GM18909 (cell line): ENCODE data around the gene SNAP91.
"Not testable (repeated sequence)": the region's sequence is repeated elsewhere in the genome, so short reads cannot be mapped to it uniquely, and the experiment has no call there.

Source experiments
- ATAC-seq: cut with Tn5 transposase; IDR thresholded peaks from one replicate; pipeline ENCODE4 v1.9.1; 2021; ENCODE audit warnings: mild to moderate bottlenecking; ENCODE audit not compliant: unreplicated experiment, poor library complexity

The SNAP91 gene

GRCh38 chr6:83708970-83709747 is at the start of gene SNAP91:
SNAP91 (minus strand) TSS chr6:83709101; CDS start chr6:83707927, 1,174 bp downstream.
- ATAC-seq, result peak; percentile 56

DNA sequence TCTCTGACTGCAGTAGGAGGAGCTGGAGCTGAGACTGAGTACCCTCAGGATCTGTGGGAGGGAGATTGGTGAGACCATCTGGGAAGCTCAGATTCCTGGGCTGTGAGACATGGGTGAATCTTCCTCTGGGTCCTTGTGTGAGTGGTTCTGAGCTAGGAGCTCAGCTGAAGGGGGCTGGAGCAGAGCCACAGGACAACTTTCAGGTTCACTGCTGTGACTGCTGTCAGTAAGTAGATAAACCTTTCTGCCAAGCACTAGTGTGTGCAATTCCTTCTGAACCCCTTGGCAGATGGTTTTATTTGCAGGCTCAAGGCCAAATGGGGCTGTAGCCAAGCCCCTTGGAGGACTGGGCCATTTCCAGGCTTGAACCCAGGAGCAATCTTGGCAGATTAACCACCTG is 49.6 kb upstream of the SNAP91 start:
- ATAC-seq, result no peak

DNA sequence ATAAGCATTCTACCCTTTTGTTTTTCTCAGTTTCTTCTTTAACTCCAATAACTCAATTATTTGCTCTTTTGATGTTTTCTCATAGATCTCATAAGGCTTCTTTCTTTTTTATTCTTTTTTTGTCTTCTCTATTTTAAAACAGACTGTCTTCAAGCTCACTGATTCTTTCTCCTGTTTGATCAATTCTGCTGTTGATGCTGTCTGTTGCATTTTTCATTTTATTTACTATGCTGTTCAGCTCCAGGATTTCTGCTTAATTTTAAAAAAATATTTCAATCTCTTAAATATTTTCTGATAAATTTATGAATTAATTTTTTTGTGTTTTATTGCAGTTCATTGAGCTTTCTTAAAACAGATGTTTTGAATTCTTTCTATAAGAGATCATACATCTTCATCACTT is 48.1 kb upstream of the SNAP91 start:
- no peak for ATAC-seq

DNA sequence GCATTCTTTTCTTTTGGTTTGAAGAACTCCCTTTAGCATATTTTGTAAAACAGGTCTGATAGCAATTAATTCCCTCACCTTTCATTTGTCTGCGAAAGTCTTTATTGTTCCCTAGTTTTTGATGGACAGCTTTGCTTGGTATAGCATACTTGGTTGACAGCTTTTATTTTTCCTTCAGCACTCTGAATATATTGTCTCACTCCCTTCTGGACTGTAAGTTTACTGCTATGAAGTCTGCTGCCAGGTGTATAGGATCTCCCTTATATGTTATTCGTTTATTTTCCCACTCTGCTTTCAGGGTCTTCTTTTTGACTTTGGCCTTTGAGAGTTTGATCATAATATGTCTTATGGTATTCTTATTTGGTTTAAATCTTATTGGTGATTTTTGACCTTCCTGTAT is 47.7 kb upstream of the SNAP91 start:
- ATAC-seq, result no peak

DNA sequence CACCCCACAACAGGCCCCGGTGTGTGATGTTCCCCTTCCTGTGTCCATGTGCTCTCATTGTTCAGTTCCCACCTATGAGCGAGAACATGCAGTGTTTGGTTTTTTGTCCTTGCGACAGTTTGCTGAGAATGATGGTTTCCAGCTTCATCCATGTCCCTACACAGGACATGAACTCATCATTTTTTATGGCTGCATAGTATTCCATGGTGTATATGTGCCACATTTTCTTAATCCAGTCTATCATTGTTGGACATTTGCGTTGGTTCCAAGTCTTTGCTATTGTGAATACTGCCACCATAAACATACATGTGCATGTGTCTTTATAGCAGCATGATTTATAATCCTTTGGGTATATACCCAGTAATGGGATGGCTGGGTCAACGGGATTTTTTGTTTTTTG is 43.5 kb upstream of the SNAP91 start:
- ATAC-seq, result not testable (repeated sequence)

DNA sequence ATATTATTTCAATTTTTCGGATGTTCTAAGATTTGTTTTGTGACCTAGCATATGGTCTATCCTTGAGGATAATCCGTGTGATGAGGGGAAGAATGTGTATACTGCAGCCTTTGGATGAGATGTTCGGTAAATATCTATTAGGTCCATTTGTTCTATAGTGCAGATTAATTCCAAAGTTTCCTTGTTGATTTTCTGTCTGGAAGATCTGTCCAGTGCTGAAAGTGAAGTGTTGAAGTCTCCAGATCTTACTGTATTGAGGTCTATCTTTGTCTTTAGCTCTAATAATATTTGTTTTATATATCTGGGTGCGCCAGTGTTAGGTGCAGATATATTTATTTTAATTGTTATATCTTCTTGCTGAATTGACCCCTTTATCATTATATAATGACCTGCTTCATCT is 32.2 kb upstream of the SNAP91 start:
- no peak for ATAC-seq

GRCh38 chr6:83735461-83735860 is 26.6 kb upstream of the SNAP91 start:
- no peak for ATAC-seq

GRCh38 chr6:83729871-83730270 is 21.0 kb upstream of the SNAP91 start:
- no peak for ATAC-seq

DNA sequence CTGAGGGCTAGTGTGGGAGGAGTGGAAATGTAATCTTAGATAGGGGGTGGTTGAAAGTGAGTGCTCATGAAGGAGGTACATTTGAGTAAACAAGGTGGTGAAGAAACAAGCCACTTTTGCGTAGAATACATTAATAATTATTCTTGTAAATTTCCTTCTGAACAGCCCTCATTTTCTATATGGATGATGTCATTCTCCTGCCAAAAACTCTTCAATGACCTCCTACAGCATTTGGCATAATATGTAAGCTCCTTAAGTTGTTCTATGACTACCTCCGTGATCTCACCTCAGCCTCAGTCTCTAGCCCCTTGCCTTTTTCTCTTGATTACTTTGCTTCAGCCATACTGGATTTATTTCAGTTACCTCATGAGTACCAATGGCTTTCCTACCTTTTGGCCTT is 14.0 kb upstream of the SNAP91 start:
- no peak for ATAC-seq

DNA sequence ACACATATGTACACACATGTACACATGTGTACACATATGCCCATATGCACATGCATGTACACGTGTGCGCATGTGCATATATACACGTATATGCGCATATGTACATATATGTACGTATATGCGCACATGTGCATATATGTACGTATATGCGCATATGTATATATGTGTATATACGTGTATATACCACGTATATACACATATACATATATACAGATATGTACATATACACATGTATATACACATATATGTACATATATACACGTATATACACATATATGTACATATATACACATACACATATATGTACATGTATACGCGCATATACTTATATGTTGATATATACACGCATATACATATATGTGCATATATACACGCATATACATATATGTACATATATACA is 8.9 kb upstream of the SNAP91 start:
- no peak for ATAC-seq

DNA sequence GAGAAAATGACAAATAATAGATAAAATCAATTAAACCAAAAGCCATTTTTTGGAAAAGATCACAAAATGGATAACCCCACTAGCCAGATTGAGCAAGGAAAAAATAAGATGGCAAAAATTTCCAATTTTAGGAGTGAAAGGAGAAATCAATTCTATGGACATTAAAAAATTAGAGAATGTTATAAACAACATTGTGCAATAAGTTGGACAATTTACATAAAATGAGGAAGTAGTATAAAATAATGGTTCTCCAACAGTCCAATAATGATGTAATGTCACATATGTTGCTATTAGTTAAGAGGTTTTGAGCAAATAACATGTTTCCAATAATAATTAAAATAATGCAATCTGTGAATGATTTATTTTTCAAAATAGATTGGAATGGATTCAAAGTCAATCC is 3.1 kb upstream of the SNAP91 start:
- ATAC-seq, result no peak

- no peak for ATAC-seq
Measured at GRCh38 chr6:83709748-83710050, 798 bp upstream of the SNAP91 start.

GRCh38 chr6:83708546-83708969 is 343 bp downstream of the SNAP91 start:
- ATAC-seq, result peak; percentile 36

GRCh38 chr6:83707829-83708545 is 914 bp downstream of the SNAP91 start:
- ATAC-seq, result peak; percentile 23

DNA sequence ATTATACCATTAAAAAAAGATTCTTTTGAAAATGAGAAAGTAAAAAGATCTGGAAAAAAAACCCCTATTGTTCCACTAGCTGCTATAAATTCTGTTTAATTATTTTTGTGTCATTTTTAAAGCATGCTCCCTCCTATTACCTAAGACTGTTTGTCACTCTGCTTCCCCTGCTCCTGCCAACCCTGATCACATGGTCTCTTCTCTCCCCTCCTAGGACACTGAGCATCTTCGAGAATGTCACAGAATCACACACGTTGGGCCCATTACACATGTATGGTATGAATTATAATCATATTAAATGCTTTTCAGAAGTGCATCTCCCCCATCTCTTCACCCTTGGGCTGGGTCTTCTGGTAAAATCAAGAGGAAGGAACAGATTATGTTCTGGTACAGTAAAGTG is 6.2 kb downstream of the SNAP91 start:
- no peak for ATAC-seq

DNA sequence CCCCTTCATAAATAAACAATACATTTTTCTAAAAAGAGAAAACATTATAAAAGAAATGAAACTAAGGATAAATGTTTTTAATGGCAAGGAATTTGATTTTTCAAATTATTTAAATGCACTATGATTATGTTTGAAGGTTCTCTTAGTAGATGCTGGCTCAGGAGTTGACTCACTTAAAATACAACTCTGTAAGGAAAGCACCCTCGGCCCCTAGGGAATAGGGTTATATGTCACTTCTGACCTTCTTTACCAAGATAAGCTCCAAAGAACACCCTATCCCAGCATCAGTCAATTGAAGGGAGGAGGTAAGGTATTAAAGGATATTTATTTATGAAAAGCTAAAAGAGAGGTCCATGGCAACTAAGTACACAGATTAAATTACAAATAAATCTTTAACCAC is 6.8 kb downstream of the SNAP91 start:
- no peak for ATAC-seq

- ATAC-seq, result no peak
Measured at GRCh38 chr6:83696674-83697073, 12.2 kb downstream of the SNAP91 start.

GRCh38 chr6:83685481-83685880 is 23.4 kb downstream of the SNAP91 start:
- ATAC-seq, result no peak

- ATAC-seq, result no peak
Measured at GRCh38 chr6:83677791-83678190, 31.1 kb downstream of the SNAP91 start.

DNA sequence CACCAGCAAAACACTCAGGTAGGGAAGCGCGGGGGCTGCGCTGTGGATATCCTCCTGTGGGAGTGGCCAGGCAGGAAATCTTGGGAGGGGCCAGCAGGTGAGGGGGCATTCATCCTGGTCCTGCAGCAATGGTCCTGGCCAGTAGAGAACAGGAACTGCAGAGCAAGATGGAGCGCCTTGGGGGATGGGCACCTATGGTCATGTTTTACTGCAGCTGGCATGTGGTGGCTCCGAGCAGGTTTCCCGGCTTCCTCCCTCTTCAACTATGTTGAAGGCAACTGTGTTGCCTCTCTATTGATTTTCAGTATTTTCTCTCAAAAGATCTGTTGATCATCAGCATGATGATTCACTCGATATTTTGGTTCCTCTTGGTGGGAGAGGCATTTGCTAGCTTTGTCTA is 70.9 kb downstream of the SNAP91 start:
- ATAC-seq, result no peak

- no peak for ATAC-seq
Measured at GRCh38 chr6:83636800-83637199, 72.1 kb downstream of the SNAP91 start.

GRCh38 chr6:83633609-83634008 is 75.3 kb downstream of the SNAP91 start:
- no peak for ATAC-seq
